T-helper 2 cell (primary cell): ENCODE results near the gene PTPRO.
"Not testable (repeated sequence)": the region's sequence is repeated elsewhere in the genome, so short reads cannot be mapped to it uniquely, and the experiment has no call there.

ENCODE experiments used
- DNase-seq, 5 experiments: peaks; one replicate each; pipeline versions ENCODE4 v3.0.0 to v3.0.0-alpha.2; 2012 to 2022

The PTPRO gene

DNA sequence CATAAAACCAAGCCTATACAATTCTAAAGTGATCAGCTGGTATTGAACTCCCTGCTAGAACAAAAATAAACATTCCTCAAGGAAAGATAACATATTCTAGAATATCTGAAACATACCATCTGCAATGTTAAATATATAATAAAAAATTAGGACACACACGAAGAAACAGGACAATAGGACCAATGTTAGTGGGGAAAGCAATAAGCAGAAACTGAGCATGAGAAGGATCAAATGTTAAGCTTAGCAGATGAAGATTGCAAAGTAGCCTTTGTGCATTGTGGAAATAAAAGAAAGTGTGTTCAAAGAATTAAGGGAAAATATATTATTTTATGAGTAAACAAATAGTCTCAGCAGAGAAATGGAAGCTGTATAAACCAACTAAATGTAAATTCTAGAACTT is 286.1 kb downstream of the PTPRO start:
- no peak for DNase-seq

DNA sequence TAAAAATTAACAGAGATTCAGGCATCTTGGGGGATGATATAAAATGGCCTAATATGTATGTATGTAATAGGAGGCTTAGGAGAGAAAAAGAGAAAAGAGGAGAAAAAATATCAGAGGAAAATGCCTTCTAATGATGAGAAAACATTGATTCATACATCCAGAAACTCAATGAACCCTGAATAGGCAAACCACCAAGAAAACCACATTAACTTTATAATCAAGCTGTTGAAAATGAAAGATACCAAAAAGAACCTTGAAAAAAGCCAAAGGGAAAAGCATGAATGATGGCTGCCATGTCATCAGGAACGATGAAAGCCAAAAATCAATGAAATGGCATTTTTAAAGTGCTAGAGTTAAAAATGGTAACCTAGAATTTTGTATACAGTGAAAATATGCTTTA is 286.6 kb downstream of the PTPRO start:
- no peak for DNase-seq

DNA sequence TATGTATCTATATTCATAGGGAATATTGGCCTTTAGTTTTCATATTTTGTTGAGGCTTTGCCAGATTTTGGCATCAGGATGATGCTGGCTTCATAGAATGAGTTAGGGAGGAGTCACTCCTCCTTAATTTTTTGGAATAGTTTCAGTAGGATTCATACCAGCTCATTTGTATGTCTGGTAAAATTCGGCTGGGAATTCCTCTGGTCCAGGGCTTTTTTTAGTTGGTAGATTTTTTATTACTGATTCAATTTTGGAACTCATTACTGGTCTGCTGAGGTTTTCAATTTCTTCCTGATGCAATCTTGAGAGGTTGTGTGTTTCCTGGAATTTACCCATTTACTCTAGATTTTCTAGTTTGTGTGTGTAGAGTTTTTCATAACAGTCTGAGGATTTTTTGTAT is 291.7 kb downstream of the PTPRO start:
- no peak for DNase-seq

DNA sequence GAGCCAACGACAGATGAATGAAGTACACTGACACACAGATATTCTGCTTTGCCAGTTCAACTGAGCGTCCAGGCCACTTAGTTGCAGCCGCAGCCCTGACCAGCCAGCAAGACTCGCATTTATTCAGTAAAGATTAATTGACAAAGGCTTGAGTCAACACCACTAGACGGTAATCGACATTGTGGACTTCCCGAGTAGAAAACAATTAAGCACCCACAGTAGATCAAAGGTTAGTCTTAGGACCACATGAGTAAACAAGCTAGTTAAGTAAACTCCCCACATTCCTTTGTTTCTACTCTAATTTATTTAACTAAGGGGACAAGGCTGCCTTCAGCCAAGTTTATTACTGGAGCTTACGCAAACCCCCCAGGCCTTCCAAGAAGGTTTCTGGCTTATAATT is 294.2 kb downstream of the PTPRO start:
- not testable (repeated sequence) for DNase-seq

DNA sequence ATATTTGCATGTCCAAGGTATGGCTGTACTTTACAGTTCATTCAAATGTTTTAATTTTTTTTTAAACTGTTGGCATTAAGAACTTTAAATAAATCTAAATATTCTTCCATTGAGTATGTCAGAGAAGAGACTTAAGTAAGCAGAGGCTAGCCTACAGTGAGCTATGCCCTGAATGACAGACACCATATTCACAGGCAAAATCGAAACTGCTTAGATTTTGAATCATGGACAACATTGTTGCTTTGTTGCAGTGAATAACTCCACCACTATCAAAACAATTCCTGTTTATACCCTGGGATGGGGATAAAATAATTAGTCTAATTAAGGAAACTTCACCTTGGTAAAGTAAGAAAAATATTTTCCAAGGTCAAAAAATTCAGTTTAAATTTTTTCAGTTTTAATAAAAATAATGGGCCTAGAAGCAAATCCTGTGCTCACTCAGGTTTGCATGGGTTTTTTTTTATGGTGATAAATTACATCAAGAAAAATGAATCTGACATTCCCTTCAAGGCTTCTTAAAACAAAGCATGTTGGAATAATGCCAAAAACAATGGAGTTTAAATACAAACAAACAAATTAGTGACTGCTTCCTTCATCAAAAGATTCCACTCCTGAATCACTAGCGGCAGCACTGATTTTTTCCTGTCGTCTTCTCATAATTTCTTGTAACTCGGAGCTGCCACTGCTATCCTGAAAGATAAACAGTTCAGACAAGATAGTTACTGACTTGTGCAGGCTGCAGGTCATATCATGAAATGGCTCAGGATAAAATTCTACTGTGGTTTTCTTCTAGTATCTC is 298.6 kb downstream of the PTPRO start:
- no peak for DNase-seq

DNA sequence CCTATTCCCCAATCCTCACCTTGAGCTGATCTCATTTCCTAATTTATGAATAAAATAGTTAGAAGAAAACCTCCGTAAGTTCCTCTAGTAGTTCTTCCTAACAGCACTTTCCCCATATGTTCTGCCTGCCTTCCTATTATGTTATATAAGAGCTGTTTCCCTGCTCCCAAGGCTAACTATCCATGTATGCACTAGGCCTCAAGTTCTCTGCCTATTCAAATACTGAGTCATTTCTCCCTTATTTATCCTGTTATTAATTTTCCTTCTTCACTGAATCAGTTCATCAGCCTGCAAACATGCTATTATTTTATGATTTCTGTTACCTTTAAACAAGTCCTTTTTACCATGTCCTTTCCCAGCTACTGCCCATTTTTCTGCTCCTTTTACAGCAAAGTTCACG is 302.8 kb downstream of the PTPRO start:
- DNase-seq: no peak

DNA sequence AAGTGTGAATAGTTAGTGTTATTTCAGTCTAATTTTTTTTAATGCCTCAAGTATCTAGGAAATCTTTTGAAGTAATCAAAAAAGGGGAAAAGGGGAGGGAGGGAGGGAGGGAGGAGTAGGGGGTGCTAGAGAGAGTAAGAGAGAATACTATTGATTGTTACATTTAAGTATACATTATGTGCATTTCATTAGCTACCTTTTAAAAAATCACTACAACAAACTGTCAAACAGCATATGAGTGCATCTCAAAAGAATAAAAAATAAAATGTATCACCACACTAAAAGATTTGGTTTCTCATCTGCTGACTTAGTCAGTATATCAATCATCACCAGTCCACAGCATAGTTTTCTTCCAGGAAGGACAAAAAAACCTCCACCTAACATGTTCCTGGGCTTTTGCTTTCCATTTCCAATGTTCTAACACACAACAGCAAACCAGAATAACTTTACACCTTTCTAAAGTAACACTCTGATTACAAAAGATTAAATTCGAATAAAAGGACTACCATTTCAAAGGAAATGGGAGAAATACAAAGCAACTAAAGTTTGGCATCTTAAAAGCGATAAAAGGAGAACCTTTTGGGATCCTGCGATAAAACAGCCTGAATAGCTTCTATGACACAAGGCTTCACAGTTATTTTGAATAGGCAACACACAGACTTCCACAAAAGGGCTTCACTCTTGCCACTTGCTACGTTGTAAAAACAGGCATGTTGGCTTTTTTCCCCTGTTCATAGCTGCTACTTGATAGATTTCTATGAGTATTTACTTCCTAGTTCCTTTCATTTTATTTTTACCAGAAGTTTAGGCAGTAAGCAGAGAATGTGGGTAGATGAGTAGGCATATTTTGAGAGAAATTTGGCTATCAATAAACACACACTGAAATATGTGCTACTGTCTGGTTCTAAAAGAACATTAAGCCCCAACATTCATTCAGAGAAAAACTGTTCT is 306.0 kb downstream of the PTPRO start:
- no peak for DNase-seq

DNA sequence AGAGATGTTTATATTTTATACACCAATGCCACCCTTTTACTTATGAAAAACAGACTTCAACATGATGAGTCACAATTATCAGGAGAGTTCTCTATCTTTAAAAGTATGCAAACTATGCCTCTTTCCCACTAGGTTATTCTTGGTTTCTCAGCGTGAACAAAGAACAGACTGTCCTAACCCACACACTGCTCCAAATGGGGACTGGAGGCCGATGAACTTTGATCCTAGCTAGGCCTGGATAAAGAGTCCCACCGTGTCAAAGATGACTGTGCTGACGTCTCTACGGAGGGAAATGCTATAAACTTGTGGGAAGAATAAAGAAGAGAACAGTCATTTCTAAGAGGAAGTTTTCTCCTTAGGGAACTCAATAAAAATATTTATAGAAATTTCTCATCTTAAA is 306.8 kb downstream of the PTPRO start:
- no peak for DNase-seq

DNA sequence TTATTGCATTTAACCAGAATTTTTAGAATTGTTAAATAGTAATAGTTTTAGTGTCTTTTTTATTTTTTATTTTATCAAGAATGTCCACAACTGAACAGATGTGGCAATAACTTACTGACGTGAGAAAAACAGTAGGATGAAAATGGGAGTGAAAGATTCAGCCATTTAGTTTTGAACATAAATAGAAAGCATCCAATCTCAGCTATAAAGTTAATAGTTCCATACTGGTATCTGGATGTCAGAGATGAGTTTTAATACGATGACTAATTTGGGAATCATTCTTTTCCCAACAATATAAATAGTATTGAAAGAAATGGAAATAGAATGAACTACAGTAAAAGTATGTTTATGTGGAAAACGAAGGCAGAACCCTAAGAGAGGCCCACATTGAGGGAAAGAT is 307.5 kb downstream of the PTPRO start:
- no peak for DNase-seq

DNA sequence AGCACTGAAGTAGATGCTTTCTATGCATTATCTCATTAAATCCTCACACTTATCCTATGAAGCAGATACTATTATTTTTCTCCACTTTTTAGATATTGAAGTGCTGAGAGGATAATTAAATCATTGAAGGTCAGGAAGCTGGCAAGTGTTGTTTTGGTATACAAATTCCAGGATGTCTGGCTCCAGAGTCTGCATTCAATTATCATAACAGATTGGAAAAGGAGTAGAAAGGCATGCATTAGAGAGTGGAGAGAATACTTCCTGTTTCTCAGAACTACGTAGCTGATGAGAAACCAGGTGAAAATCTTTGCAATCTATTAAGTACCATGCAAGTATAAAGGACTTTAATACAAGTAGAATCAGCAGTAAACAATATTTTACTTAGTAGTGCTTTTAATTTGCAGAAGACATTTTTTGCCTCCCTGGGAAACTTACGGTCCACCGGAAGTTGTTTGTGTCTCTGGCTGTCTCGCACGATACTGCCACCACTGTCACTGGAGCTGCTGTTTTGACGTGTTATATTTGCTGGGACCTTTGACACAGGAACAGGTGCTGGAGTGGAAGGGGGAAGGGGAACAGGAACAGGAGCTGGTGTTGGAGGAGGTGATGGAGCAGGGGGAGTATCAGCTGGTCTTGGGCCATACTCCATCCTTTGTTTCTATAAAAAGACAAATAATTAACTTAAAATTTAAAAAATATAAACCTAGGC is 308.9 kb downstream of the PTPRO start:
- no peak for DNase-seq

DNA sequence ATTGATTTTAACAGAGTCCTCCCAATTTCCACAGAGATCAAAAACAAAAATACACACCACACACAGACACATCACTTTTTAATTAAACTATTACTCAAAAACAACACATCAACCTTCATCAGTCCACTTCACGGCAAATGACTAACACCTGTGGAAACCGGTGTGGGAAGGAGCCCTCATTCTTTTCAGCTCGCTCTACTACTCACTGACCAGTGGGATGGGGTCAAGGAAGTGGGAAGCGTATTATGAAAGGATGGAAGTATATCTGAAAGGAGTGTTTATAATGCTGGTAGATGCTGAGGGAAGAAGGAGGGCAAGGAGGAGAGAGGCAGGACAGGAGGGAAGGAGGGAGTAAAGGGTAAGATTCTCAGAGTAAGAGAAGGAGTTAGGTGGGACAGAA is 310.4 kb downstream of the PTPRO start:
- no peak for DNase-seq

DNA sequence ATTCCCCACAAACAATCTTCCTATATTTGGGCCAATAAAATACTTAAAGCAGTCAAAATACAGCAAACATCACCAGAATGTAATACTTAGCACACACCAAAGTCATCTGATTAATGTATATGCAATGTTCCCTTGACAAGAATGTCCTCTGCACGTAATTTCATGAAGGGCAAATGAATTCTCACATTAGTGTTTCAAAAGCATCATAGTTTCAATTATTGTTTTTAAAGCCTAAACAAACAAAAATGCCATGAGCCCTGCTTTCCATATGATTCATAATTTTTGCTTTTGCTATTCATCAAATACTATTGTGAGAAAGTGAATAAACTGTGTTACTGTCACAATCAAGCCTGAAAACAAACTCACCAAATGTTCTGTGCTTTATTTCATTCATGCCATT is 310.9 kb downstream of the PTPRO start:
- DNase-seq: no peak

DNA sequence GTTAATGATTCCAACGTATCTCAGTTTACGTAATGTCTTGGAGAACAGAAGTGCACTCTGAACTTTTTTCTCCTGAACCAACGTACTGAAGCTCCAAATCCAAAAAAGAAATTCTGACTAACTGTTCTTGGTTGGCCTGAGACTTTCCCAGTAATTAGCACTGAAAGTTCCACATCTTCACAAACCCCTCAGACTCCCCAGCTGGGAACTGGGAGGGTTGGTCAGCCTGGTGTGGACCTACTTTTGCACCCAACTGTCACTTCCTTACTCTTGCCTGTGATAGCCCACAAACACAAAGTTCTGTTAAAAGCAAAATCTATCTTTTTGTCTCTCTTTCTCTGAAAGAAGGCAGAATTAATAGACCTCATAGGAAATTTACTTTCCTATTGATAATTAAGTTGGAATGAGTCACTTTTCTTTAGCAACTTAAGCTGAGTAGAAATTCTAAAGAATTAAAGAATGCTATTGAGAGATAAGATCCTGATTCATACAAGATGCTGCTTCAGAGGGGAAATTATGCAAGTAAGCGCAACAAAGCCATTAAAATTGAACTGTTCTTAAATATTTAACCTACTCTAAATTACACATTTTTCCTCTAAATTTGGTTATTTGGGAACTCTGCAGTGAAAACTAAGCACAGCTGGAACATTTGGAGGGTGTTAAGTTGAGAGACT is 311.8 kb downstream of the PTPRO start:
- no peak for DNase-seq

DNA sequence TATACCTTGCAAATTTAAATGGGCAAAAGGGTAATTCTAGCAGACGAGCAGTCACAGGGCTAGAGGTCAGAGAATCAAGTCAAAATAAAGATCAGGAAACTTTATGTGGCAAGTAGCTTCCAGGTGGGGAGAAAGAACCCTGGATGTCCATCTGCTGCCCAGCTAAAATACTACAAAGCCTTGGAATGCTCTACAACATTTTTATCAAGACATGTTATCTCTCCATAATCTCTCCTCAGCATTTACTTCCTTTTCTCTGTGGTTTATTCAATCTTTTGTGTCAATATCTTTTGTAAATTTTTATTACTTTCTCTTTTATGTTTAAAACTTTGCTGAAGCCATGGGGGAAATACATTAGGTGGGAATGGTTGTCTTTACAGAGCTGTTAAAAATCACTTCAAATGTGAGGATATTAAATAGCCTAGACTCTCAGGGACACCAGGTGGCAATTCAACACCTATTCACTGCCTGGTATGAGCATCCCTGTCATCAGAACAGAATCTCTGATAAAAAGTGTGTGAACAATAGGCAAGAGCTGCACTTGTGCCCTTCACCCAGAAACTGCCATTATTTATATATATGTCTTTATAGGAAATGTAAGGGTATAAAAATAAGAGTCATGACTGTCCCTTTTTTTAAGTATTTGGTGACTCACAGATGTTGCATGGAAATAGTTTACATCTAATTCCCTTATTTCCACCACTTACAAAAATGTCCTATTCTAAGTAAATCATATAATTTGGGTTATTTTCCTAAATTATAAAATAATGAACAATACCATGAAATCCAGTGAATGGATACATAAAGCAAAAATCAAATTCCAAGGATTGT is 314.0 kb downstream of the PTPRO start:
- no peak for DNase-seq

DNA sequence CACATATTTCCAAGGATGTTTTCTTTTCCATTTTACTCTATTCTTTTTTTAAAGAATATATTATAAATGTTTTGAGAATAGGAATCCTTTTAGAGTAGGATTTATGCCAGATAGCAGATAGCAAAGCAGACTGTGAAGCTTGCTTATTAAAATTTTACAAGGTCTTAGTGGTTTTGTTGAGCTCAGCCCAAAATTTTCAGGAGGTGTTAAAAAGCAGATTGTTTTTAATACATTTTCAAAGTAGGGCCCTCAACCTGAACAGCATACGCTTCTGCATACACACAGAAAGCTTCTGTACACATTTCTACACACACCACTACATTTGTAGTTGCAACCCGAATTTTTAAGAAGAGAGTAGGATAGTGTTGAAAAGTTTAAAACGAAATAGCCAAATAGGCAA is 315.9 kb downstream of the PTPRO start:
- no peak for DNase-seq

DNA sequence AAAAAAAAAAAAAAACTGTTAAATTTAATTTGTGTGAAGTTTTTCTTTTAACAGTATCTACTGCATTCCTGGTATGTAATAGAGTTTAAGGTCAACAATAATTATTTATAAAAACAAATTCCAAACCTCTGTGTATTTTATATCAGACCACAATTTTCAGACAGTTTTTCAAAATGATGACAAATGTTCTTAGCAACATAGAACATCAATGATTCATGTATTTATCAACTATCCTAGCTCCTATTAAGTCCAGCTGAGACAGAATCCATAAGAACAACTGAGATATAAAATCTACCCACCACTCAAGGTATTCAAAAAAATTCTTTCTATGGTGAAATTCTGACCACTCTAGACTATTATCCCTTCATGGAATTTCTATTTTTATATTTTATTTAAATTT is 322.4 kb downstream of the PTPRO start:
- DNase-seq: no peak

DNA sequence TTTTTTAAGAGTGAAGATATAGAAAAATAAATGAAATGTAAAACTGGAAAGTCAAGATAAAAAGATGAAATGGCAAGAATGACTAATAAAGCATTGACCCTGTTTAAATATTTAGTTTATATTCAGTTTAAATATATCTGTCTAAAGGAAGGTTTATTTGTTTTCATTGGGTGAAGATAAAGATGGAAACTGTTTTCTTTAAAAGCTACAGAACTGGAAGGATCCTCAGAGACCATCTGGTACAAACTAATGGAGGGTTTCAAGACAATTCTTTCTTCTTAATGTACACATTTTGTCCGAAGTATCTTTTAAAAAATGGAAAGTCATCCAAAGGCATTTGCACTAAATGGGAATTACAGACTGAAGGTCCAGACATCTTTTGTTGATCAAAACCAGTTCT is 324.3 kb downstream of the PTPRO start:
- DNase-seq: no peak
